Common myeloid progenitor, CD34-positive (primary cell): Measurements from ENCODE around the gene PCLAF.
"Not testable (repeated sequence)": the region's sequence is repeated elsewhere in the genome, so short reads cannot be mapped to it uniquely, and the experiment has no call there.

ENCODE experiments used
- CTCF ChIA-PET: fragments of 350-600 bp; sonication (Branson Sonifier 250); formaldehyde crosslinking; loops from one replicate; lab custom pipeline; 2021; ENCODE audit warnings: antibody characterized with exemption; lab: Charles Lee
- POLR2A ChIA-PET: fragments of 350-600 bp; sonication (Branson Sonifier 250); formaldehyde crosslinking; loops from one replicate; lab custom pipeline; 2021; ENCODE audit warnings: antibody characterized with exemption; lab: Charles Lee
- DNase-seq, 3 donors: peaks; one replicate each; pipeline versions ENCODE4 v3.0.0 to v3.0.0-alpha.2; 2013
- H3K27ac ChIP-seq, 2 experiments: 1 replicate in 1 of 2; 2 replicates in 1 of 2; pipeline ENCODE4 v1.7.0; 2013; ENCODE audit warnings: inconsistent platforms in 2 of 2, low read length in 2 of 2, mild to moderate bottlenecking in 2 of 2, low read depth in 1 of 2, moderate library complexity in 1 of 2; ENCODE audit not compliant: severe bottlenecking in 2 of 2, insufficient read depth in 1 of 2, poor library complexity in 1 of 2
- H3K27me3 ChIP-seq, 5 experiments: replicated peaks in 2 of 5; 1 replicate in 3 of 5; 2 replicates in 2 of 5; pipeline versions ENCODE4 v1.6.1 to v1.7.0; 2013; ENCODE audit warnings: low read length in 4 of 5, mild to moderate bottlenecking in 2 of 5, moderate library complexity in 2 of 5, inconsistent platforms in 1 of 5; ENCODE audit not compliant: insufficient read depth in 5 of 5, control insufficient read depth in 4 of 5
- H3K36me3 ChIP-seq, 4 experiments: 1 replicate in 2 of 4; 2 replicates in 2 of 4; pipeline versions ENCODE4 v1.6.1 to v1.7.0; 2013; ENCODE audit warnings: low read length in 3 of 4, control low read depth in 1 of 4, mild to moderate bottlenecking in 1 of 4; ENCODE audit not compliant: control insufficient read depth in 4 of 4, insufficient read depth in 4 of 4
- H3K4me1 ChIP-seq, 4 experiments: 1 replicate in 3 of 4; 2 replicates in 1 of 4; pipeline versions ENCODE4 v1.6.1 to v1.7.1; 2013; ENCODE audit warnings: low read length in 3 of 4, mild to moderate bottlenecking in 3 of 4, control low read depth in 1 of 4, inconsistent platforms in 1 of 4, moderate library complexity in 1 of 4; ENCODE audit not compliant: control insufficient read depth in 4 of 4, insufficient read depth in 4 of 4; ENCODE audit errors: control extremely low read depth in 1 of 4
- H3K4me3 ChIP-seq, 7 experiments: 1 replicate in 4 of 7; 2 replicates in 3 of 7; pipeline versions ENCODE4 v1.5.1 to v1.7.0; 2013; ENCODE audit warnings: mild to moderate bottlenecking in 7 of 7, low read length in 6 of 7, moderate library complexity in 6 of 7, inconsistent platforms in 2 of 7, low read depth in 2 of 7, control low read depth in 1 of 7; ENCODE audit not compliant: insufficient read depth in 4 of 7, control insufficient read depth in 1 of 7; ENCODE audit errors: extremely low read depth in 1 of 7
- H3K9me3 ChIP-seq, 5 experiments: 1 replicate in 4 of 5; 2 replicates in 1 of 5; pipeline versions ENCODE4 v1.6.1 to v1.7.1; 2013; ENCODE audit warnings: low read length in 4 of 5, mild to moderate bottlenecking in 2 of 5, inconsistent platforms in 1 of 5, low read depth in 1 of 5, moderate library complexity in 1 of 5; ENCODE audit not compliant: control insufficient read depth in 4 of 5, insufficient read depth in 2 of 5; ENCODE audit errors: control extremely low read depth in 1 of 5
- WGBS: methylation state at CpG from one replicate; pipeline ENCODE4 v1.1.5; 2013; ENCODE audit not compliant: insufficient coverage; 5-methylcytosine and 5-hydroxymethylcytosine counted together

Gene PCLAF

GRCh38 chr15:64326975-64327374 lies 54.3 kb downstream of the PCLAF start:
- H3K9me3 ChIP-seq, POLR2A ChIA-PET, DNase-seq, H3K36me3 ChIP-seq, H3K27me3 ChIP-seq, H3K4me3 ChIP-seq, CTCF ChIA-PET, H3K4me1 ChIP-seq, H3K27ac ChIP-seq: not testable (repeated sequence)
- WGBS: no CpG with 5 or more reads among the region's 15 CpGs

- DNase-seq, H3K9me3 ChIP-seq, CTCF ChIA-PET, H3K27me3 ChIP-seq, H3K27ac ChIP-seq, POLR2A ChIA-PET, H3K36me3 ChIP-seq, H3K4me3 ChIP-seq, H3K4me1 ChIP-seq: not testable (repeated sequence)
- 96% methylated on average over 6 of the region's 20 CpGs for WGBS
These were observed 54.8 kb downstream of the PCLAF start for GRCh38 chr15:64326458-64326857.

- no peaks in the 10 kb centered on the region for H3K4me1 ChIP-seq
- no peaks in the 10 kb centered on the region for H3K27me3 ChIP-seq
- H3K36me3 ChIP-seq: no peaks in the 10 kb centered on the region
- H3K4me3 ChIP-seq: no peak overlapping the region
- CTCF ChIA-PET: no interaction called here
- POLR2A ChIA-PET: no interaction called here
- no peak for DNase-seq
- 94% methylated on average over 3 of the region's 5 CpGs for WGBS
- no peaks in the 10 kb centered on the region for H3K9me3 ChIP-seq
- H3K27ac ChIP-seq: no peak overlapping the region
These were observed 56.9 kb downstream of the PCLAF start for GRCh38 chr15:64324165-64324877.

GRCh38 chr15:64315216-64315615 lies 66.0 kb downstream of the PCLAF start:
- H3K36me3 ChIP-seq: no peaks in the 10 kb centered on the region
- no peaks in the 10 kb centered on the region for H3K27me3 ChIP-seq
- H3K27ac ChIP-seq: no peak overlapping the region
- H3K9me3 ChIP-seq: no peaks in the 10 kb centered on the region
- POLR2A ChIA-PET: no interaction called here
- WGBS: 86% methylated on average over 2 of the region's 4 CpGs
- no peak for DNase-seq
- H3K4me3 ChIP-seq: no peak overlapping the region
- no peaks in the 10 kb centered on the region for H3K4me1 ChIP-seq
- CTCF ChIA-PET: no interaction called here

- Histone ChIP-seq H3K27me3 (no peaks in the 10 kb centered on the region), H3K27ac (no peak overlapping the region), H3K9me3 (no peaks in the 10 kb centered on the region), H3K4me3 (no peak overlapping the region), H3K4me1 (no peaks in the 10 kb centered on the region), H3K36me3 (no peaks in the 10 kb centered on the region)
- no CpG with 5 or more reads among the region's 3 CpGs for WGBS
- DNase-seq: no peak
- ChIA-PET POLR2A (interaction anchor here (0.6 kb wide), 1 partner anchor 110 kb away, joined by 3 read pairs; no protein-coding TSS in a partner anchor), CTCF (no interaction called here)
These were observed 66.8 kb downstream of the PCLAF start for GRCh38 chr15:64314456-64314855.
